Skin of body (tissue), 2 donors: ENCODE data around the gene SLC12A3. TPM values are rescaled to one million over a fixed set of nuclear protein-coding genes. Genes with fewer than 3 reads are reported as not detected.

Experiments used
- DNase-seq: peaks from one replicate; lab custom pipeline; 2025; lab: John Stamatoyannopoulos, UW
- total RNA-seq: library from RNA; depleted of rRNA; stranded (reverse); fragments of >200 nt; gene quantifications from one replicate; pipeline ENCODE4 v1.2.3, GENCODE V29; 2014

SLC12A3 gene
- total RNA-seq, 1 donor from 2014 or later: not detected

GRCh38 chr16:56847173-56847910, 17.7 kb upstream of the SLC12A3 start:
- no peak for DNase-seq

- DNase-seq: no peak
Observed at GRCh38 chr16:56848029-56848936, 16.7 kb upstream of the SLC12A3 start.

- DNase-seq: no peak
Observed at GRCh38 chr16:56848955-56849689, 15.9 kb upstream of the SLC12A3 start.

- no peak for DNase-seq
Observed at GRCh38 chr16:56849690-56850680, 15.0 kb upstream of the SLC12A3 start.

GRCh38 chr16:56851671-56852400, 13.2 kb upstream of the SLC12A3 start:
- DNase-seq: no peak

GRCh38 chr16:56852401-56852730, 12.6 kb upstream of the SLC12A3 start:
- no peak for DNase-seq

- DNase-seq: no peak
Observed at GRCh38 chr16:56852968-56853367, 12.0 kb upstream of the SLC12A3 start.

GRCh38 chr16:56855201-56855600, 9.8 kb upstream of the SLC12A3 start:
- DNase-seq: no peak

- no peak for DNase-seq
Observed at GRCh38 chr16:56855946-56856345, 9.1 kb upstream of the SLC12A3 start.

GRCh38 chr16:56856876-56857447, 8.0 kb upstream of the SLC12A3 start:
- DNase-seq: no peak

GRCh38 chr16:56858374-56858773, 6.6 kb upstream of the SLC12A3 start:
- no peak for DNase-seq

- no peak for DNase-seq
Observed at GRCh38 chr16:56859636-56860035, 5.4 kb upstream of the SLC12A3 start.

GRCh38 chr16:56860226-56861020, 4.6 kb upstream of the SLC12A3 start:
- DNase-seq: no peak

GRCh38 chr16:56861092-56861610, 3.9 kb upstream of the SLC12A3 start:
- no peak for DNase-seq

- DNase-seq: no peak
Observed at GRCh38 chr16:56861756-56862155, 3.3 kb upstream of the SLC12A3 start.

GRCh38 chr16:56862776-56863175, 2.2 kb upstream of the SLC12A3 start:
- no peak for DNase-seq

- DNase-seq: no peak
Observed at GRCh38 chr16:56865394-56866062, 521 bp downstream of the SLC12A3 start.
